GM18951 (cell line): ENCODE data around the gene MACF1.
"Not testable (repeated sequence)": the region's sequence is repeated elsewhere in the genome, so short reads cannot be mapped to it uniquely, and the experiment has no call there.

Experiments
- POLR2A ChIP-seq: IDR thresholded peaks from 4 replicates; pipeline ENCODE4 v1.6.1; 2011; ENCODE audit warnings: mild to moderate bottlenecking; ENCODE audit not compliant: insufficient read length, insufficient read depth; ENCODE audit errors: extremely low read depth
- in situ Hi-C: fragments of 300-500 bp; cut with MboI; formaldehyde crosslinking; loops from one replicate; pipeline ENCODE4 v1.12.0; 2022; ENCODE audit warnings: low sequenced_read_pairs, mixed read lengths, inconsistent platforms; ENCODE audit not compliant: unreplicated experiment

MACF1 gene

DNA sequence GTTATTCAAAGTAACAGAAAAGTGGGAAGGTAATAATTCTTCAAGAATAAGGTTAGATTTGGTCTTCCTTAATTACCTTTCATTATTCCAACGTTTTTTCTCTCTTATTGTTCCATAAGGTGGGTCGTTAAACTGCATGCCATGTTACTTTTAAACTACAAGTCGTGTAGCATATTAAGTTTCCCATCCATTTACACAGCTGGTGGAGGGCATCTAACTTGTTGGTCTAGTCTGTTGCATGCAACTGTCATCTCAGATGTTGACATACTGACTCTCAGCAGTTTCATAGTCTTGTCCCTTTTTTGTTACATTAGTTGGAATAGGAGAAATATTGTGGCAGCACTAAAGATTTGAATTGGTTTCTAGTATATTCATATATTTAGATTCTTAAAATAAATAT lies 232.3 kb downstream of the MACF1 start:
- in situ Hi-C loops, result no loop called here
- no peak for TF ChIP-seq POLR2A

DNA sequence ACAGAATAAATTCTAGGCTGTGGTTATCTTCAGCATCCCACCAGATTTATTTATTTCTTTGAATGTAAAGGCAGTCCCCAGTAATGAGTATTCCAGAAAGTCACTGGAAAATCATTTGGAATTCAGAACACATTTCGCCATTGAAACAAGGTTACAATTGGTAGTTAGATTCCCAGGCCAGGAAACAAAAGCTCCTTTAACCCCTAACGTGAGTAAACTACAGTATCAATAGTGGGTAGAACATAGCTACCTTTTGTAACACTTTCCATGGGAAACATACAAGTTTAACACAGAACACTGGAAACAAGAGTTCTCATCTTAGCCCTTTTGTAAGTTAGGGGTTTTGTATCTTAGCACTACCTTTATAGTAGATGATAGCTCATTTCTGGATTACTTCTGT lies 233.5 kb downstream of the MACF1 start:
- no peak for TF ChIP-seq POLR2A
- in situ Hi-C loops, result no loop called here

DNA sequence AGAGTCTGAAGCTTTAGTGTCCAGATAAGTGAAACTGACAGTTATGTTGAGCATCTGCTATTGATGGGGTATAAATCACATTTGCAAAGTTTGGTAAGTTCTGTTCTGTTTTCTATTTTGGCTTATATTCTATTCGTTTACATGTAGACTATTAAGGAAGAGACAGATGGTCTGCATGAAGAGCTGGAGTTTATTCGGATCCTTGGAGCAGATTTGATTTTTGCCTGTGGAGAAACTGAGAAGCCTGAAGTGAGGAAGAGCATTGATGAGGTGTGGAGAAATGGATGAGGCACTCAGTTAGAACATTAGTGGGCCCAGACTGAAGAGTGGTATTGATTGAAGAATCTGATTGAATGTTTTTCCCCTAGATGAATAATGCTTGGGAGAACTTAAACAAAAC lies 236.4 kb downstream of the MACF1 start:
- in situ Hi-C loops, result no loop called here
- no peak for TF ChIP-seq POLR2A

DNA sequence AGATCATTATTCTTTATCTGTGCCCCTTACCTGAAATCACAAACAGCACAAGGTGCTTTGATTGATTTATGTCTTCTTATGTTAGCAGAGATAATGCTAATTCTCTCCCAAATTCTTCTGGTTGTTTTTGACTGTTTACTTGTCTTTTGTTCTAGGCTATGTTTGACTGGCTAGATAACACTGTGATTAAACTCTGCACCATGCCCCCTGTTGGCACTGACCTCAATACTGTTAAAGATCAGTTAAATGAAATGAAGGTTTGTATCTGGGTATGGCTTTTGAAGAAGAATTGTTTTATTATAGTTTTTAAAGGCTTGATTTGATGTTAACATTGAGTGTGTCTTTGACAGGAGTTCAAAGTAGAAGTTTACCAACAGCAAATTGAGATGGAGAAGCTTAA lies 237.3 kb downstream of the MACF1 start:
- no peak for TF ChIP-seq POLR2A
- in situ Hi-C loops, result no loop called here

DNA sequence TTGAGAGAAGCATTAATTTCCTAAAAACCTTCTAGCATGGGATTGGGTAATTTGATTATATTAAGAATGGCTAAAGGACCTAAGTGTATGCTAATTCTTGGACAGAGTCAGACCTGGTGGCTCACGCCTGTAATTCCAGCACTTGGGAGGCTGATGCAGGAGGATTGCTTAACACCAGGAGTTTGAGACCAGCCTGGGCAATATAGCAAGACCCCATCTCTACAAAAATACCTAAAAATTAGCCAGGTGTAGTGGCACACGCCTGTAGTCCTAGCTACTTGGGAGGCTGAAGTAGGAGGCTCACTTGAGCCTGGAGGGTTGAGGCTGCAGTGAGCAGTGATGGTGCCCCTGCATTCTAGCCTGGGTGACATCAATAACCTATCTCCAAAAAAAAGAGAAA lies 241.1 kb downstream of the MACF1 start:
- TF ChIP-seq POLR2A, result no peak
- in situ Hi-C loops, result no loop called here

DNA sequence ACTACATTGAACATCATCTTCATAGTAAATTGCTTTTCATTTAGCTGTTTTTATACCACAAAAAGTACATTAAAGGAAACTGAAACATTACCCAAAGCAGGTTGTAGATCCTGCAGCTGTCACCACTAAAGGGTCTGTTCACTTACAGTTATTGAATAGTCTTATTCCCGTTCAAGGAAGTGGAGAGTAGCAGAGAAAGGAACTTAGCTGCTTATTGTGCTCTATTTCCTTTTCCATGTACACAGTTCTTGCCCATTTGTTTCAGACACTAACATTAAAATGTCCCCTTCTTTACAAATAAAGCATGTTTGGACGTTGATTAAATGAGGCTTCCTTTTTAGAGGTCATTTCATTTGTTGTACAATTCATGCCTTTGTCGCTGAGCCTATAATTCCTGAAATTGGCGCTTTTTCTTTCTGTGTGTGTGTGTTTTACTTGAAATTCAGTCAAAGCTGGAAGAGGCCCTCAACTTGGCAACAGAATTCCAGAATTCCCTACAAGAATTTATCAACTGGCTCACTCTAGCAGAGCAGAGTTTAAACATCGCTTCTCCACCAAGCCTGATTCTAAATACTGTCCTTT lies 242.6 kb downstream of the MACF1 start:
- TF ChIP-seq POLR2A, result no peak
- in situ Hi-C loops, result no loop called here

DNA sequence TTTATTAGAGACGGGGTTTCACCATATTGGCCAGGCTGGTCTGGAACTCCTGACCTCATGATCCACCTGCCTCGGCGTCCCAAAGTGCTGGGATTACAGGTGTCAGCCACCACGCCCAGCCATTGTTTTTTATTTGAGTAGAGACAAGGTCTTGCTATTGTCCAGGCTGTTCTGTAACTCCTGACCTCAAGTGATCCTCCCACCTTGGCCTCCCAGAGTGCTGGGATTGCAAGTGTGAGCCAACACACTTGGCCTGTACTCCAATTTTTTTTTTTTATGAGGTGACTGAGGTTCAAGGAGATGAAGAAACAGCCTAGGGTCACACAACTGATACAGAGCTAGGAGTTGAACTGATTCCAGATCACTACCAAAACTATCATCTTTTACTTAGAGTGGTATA lies 245.5 kb downstream of the MACF1 start:
- in situ Hi-C loops, result not testable (repeated sequence)

DNA sequence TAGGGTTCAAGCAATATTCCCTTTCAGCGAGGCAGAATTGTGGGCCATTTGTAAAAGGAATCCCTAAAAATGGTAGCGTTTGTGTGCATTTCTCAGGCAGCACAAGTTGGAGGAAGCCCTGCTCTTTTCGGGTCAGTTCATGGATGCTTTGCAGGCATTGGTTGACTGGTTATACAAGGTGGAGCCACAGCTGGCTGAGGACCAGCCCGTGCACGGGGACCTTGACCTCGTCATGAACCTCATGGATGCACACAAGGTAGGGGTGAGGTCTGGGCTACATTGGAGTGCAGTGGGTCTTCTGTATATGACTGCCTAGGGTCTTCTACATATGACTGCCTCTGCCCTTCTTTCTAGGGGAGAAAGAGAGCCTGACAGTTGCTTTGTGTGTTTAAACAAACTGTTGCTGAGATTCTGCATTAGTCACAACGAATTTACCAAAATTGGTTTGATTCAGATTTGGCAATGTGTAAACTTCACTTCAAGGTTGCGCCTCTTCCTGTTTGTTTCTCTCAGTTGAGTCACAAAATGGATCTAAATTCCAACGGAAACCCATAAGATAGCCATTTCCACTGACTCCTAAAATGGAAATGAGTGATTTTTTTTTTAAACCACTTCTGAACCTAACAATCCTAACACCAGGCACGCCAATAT lies 246.6 kb downstream of the MACF1 start:
- in situ Hi-C loops, result no loop called here
- TF ChIP-seq POLR2A, result no peak

DNA sequence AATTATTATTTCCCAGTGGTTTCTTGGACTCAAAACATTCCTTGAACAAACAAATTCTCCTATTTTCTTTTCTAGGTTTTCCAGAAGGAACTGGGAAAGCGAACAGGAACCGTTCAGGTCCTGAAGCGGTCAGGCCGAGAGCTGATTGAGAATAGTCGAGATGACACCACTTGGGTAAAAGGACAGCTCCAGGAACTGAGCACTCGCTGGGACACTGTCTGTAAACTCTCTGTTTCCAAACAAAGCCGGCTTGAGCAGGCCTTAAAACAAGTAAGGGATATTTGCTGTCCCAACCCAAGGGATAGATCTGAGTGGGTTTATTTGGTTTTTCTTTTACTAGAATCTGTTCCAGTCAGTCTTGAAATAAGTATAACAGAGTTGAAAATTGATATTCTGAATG lies 247.6 kb downstream of the MACF1 start:
- no peak for TF ChIP-seq POLR2A
- in situ Hi-C loops, result no loop called here

DNA sequence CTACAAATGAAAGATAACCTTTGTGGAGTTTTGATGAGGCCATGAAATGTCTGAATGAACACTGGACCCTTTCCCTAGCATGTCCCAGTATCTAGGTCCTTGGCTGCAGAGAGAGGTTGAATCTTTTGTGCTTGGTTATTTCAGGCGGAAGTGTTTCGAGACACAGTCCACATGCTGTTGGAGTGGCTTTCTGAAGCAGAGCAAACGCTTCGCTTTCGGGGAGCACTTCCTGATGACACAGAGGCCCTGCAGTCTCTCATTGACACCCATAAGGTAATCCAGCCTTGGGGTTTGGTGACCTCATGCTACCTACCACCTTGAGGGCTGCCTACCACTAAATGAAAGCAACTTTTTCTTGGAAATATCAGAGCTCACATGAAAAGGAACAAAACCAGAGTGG lies 248.0 kb downstream of the MACF1 start:
- TF ChIP-seq POLR2A, result no peak
- in situ Hi-C loops, result no loop called here

DNA sequence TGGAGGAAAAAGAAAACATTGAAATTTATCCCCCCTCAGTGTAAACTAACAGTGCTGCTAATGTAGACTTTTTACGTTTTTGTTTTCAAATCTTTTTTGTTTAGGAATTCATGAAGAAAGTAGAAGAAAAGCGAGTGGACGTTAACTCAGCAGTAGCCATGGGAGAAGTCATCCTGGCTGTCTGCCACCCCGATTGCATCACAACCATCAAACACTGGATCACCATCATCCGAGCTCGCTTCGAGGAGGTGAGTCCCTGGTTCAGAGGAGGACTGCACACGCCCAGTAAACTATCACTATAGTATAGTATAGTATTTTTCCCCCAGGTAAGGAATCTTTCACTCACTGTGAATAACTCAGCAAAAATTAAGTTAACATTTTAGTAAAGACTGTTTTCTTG lies 249.1 kb downstream of the MACF1 start:
- TF ChIP-seq POLR2A, result no peak

DNA sequence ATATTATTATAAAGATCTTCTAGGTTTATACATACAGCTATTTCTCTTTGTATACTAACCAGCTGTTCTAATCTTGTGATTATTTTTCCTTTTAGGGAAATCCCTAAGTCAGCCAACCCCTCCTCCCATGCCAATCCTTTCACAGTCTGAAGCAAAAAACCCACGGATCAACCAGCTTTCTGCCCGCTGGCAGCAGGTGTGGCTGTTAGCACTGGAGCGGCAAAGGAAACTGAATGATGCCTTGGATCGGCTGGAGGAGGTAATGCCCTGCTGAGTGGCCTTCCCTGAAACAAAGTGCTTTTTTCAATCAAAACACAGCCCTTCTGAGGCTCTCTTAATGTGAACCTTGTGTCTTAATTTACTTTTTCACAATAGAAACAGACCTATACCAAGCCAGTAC lies 254.5 kb downstream of the MACF1 start:
- no peak for TF ChIP-seq POLR2A
- in situ Hi-C loops, result no loop called here

More for the DNA sequence above, 249.1 kb downstream of the MACF1 start:
- in situ Hi-C loops, result no loop called here

DNA sequence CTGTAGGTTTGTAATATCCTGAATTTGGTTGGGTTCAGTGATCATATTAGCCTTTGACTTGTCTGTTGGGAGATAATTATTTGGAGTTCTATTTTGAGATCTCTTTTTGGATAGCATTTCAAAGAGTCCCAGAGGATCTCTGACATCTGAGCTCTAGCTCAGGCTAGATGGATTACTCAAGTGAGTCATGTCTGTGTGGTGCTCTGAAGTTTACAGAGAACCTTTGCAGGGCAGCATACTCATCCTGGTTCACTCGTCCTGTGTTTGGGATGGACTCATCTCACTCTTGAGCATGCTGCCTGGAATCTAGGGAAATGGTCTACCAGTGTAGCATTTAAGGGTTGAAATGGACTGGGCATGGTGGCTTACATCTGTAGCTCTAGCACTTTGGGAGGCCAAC lies 257.6 kb downstream of the MACF1 start:
- in situ Hi-C loops, result no loop called here
- TF ChIP-seq POLR2A, result no peak

DNA sequence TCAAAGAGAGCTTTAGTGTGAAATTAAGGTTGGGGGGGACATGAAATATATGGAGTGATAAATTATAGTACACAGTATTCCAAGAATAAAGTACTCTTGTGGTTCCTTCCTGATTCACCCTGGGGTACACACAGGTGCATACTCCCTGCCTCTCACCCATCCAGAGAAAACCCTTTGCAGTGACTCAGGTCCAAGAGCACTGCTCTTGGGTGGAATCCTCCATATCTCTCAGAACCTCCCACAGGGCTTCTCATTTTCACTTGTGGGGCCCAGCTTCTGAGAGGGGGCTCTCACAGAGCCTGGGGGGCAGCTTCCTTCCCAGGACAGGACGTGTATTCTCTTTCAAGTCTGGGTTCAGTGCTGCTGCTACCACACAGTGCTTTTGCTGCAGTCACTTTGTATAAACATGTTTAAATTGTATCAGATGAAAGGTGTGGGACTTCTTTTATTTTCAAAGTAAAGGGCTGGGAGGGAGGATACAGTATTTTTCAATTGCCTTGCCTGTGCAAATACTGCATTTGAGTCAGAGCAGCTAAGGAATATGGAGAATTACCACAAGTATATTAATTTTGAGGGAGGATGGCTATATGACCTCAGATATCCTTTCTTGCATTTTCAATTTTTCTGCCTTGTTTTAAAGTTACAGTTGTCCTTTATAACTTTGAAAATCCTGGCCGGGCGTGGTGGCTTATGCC lies 262.1 kb downstream of the MACF1 start:
- in situ Hi-C loops, result no loop called here

DNA sequence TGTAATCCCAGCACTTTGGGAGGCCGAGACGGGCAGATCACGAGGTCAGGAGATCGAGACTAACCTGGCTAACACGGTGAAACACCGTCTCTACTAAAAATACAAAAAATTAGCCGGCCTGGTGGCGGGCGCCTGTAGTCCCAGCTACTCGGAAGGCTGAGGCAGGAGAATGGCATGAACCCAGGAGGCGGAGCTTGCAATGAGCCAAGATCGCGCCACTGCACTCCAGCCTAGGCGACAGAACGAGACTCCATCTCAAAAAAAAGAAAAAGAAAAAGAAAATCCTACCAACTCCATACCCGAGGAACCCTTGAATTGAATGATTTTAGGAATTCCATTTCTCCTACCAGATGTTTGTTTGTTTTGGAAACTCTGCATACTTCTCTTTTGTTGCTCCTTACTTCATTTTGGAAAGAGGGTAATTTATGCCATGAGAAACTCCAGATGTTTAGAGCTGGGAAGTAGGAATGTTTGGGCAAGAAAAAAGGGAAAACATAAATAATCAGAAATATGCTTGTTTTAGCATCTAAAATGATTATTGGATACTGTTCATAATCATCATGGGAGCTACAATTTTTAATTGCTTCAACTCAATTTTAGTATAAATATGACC lies 262.7 kb downstream of the MACF1 start:
- in situ Hi-C loops, result not testable (repeated sequence)

More for the DNA sequence above, 262.1 kb downstream of the MACF1 start:
- no peak for TF ChIP-seq POLR2A
